GM10266 (cell line): ENCODE measurements around the gene P2RY14.

Experiments used
- DNase-seq: peaks from one replicate; pipeline ENCODE4 v3.0.0; 2012; ENCODE audit errors: extremely low spot score
- CTCF ChIP-seq: IDR thresholded peaks from 2 replicates; pipeline ENCODE4 v1.5.1; 2012; ENCODE audit warnings: mild to moderate bottlenecking, low read depth; ENCODE audit not compliant: control insufficient read depth, insufficient read depth; ENCODE audit errors: missing control alignments

P2RY14 gene

GRCh38 chr3:151309566-151309965 lies 31.2 kb upstream of the P2RY14 start:
- TF ChIP-seq CTCF = no peak
- DNase-seq = no peak

DNA sequence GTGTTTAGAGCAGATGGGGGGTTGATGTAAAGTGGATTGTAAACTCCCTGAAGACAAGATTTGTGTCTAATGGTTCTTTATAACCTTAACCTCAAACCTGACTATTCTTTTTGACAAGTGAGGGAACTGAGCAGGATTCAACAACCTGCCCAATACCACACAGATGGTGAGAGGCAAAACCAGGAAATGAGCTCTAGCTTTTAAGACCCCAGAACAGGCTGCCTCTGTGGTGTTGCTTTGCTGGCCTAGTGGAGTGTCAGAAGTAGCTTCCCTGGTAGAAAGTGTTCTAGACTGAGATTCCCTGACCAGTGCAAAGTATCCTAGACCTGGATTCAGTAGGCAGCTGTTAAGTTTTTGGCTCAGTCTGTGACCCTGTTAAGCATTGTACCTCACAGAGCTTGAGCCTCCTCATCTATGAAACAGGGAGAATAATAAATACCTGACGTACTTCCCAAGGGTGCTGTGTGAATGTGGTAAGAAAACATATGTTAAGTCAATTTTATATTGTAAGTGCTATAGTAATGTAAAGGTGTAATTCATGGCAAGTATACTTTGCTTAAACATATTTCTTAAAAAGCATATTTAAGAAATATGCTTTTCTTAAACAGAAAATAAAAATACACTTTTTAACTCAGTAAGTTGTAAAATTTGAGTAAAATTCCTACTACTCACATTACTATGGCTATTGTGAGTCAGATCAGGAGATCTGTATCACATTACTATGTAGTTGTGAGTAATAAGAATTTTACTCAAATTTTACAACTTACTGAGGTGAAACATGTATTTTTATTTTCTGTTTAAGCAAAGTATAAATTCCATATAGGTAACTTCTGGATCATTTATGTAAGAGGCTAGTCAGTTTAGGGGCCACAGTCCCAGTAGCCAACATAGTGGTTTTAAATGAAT lies 29.5 kb upstream of the P2RY14 start:
- no peak for DNase-seq
- no peak for TF ChIP-seq CTCF

DNA sequence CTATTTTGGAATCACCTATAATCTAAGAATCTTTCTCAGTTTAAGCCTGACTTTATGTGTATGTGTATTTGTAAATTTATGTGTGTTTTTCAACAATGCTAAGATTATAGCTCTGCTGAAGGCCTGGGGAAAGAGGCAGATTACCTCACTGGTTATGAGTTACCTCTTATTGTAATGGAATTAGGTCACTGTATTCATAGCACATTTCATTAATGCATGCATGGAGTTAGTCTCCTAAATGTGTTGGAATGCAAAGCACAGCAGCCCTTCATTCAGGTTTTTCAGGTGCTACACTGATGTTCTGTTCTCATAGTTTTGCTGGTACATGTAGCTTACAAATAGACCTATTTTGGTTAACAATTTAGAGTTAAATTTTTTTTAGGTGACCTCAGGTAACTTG lies 28.8 kb upstream of the P2RY14 start:
- no peak for DNase-seq
- no peak for TF ChIP-seq CTCF

GRCh38 chr3:151306168-151306810 lies 27.9 kb upstream of the P2RY14 start:
- TF ChIP-seq CTCF = no peak
- no peak for DNase-seq

DNA sequence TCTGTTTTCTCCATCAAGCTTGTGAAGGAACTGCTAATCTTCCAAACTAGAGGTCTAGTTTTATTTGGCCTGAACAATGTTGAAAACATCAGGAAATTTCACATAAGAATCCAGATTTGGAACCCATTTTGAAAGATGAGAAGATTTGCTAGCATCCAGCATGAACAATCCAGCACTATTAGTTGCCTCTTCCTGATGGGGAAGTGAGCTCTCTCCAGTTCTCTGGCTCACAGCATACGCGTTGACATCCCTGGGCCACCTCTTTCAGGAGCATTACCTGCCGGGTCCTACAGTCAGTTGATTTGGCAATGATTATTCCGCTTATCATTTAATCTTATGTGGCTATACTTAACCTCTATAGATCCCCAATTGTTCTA lies 27.4 kb upstream of the P2RY14 start:
- no peak for TF ChIP-seq CTCF
- no peak for DNase-seq

DNA sequence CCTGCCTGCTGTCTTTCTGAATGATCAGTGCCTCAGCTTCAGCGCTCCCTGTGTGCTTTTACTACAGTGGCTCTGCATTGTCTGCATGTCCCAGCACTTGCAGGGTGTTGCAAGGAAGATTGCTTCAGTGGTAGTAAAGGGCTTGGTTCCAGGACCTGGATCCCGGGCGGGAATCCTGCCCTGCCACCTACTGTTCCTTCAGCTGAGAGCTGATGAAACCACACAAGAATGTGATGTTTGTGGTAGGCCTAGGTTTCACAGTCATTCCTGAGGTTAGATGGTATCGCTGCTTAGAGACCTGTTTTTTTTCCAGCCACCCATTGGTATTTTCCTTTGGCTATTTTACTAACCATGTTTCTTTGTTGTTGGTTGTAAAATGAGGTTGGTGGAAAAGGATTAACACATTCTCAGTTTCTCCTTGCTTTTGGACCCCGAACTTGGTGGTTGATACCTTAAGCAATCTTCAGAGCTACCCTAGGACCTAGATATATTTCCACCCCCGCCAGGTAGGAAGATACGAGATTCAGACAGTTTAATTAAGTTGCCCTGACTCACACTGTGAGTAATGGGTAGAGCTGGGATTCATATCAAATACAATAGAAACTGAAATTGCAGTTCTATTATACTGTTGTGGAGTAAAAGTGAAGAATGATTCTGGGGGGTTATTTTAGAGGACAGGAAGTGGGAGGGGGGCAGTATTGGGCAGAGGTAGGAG lies 26.9 kb upstream of the P2RY14 start:
- no peak for DNase-seq

More for the DNA sequence above, 26.9 kb upstream of the P2RY14 start:
- no peak for TF ChIP-seq CTCF
